SH-SY5Y (cell line): ENCODE results near the gene PTTG1IP.

ENCODE experiments used
- GATA2 ChIP-seq: IDR thresholded peaks from 2 replicates; pipeline ENCODE4 v1.6.1; 2011; ENCODE audit warnings: mild to moderate bottlenecking, low read depth, low read length
- GATA3 ChIP-seq: IDR thresholded peaks from 2 replicates; pipeline ENCODE4 v1.6.1; 2011; ENCODE audit warnings: low read depth, mild to moderate bottlenecking, low read length, moderate library complexity

GRCh38 chr21:44823179-44823660 lies 50.3 kb downstream of the PTTG1IP start:
- TF ChIP-seq GATA2 (no peak), GATA3 (no peak)
